Adipose tissue (tissue), 3 donors: ENCODE measurements around the gene SDHAF4. TPM values are rescaled to one million over a fixed set of nuclear protein-coding genes. Genes with fewer than 3 reads are reported as not detected.
"Not testable (repeated sequence)": the region's sequence is repeated elsewhere in the genome, so short reads cannot be mapped to it uniquely, and the experiment has no call there.

Source experiments
- H3K27ac ChIP-seq: one replicate; pipeline ENCODE4 v1.5.1; 2013; ENCODE audit warnings: low read depth, low read length
- WGBS, 3 donors: extraction: QIAGEN DNeasy Blood & Tissue Kit; methylation state at CpG; one replicate each; pipeline ENCODE4 v1.1.7; 2013; 5-methylcytosine and 5-hydroxymethylcytosine counted together
- polyA plus RNA-seq, 3 donors: library from polyadenylated mRNA; stranded (reverse); fragments of 200-250 nt; gene quantifications; one replicate each; pipeline ENCODE4 v1.2.3, GENCODE V29; 2013
- donor health status: healthy with polysubstance abuse.
- donor health status: Bipolar disorder and iron deficiency.
- donor health status: healthy.

Gene SDHAF4
- polyA plus RNA-seq, 3 donors = 3.5 to 14.1 (median 8.4) TPM

GRCh38 chr6:70575899-70576495 is 9.3 kb downstream of the SDHAF4 start:
- 32 to 73% (median 65%) methylated on average over 7 of the region's 7 CpGs for WGBS, 3 donors
- H3K27ac ChIP-seq = no peak overlapping the region

- 92 to 96% (median 95%) methylated on average over 1 of the region's 1 CpG for WGBS, 3 donors
Measured at GRCh38 chr6:70586114-70586513, 19.4 kb downstream of the SDHAF4 start.

GRCh38 chr6:70590400-70590799 is 23.7 kb downstream of the SDHAF4 start:
- H3K27ac ChIP-seq = no peak overlapping the region

More at GRCh38 chr6:70586114-70586513, 19.4 kb downstream of the SDHAF4 start:
- H3K27ac ChIP-seq = no peak overlapping the region

GRCh38 chr6:70592391-70593117 is 25.8 kb downstream of the SDHAF4 start:
- H3K27ac ChIP-seq = no peak overlapping the region
- 69 to 74% (median 69%) methylated on average over 5 of the region's 5 CpGs for WGBS, 3 donors

- 92 to 95% (median 94%) methylated on average over 3 of the region's 3 CpGs for WGBS, 3 donors
- H3K27ac ChIP-seq = no peak overlapping the region
Measured at GRCh38 chr6:70593118-70593486, 26.4 kb downstream of the SDHAF4 start.

GRCh38 chr6:70599187-70599586 is 32.5 kb downstream of the SDHAF4 start:
- WGBS, 3 donors = 62 to 82% (median 79%) methylated on average over 4 of the region's 4 CpGs
- H3K27ac ChIP-seq = no peak overlapping the region

GRCh38 chr6:70601014-70601413 is 34.3 kb downstream of the SDHAF4 start:
- WGBS, 3 donors = 62 to 78% (median 64%) methylated on average over 3 of the region's 3 CpGs
- no peak overlapping the region for H3K27ac ChIP-seq

GRCh38 chr6:70604254-70604653 is 37.5 kb downstream of the SDHAF4 start:
- no peak overlapping the region for H3K27ac ChIP-seq
- 93 to 94% (median 93%) methylated on average over 6 of the region's 6 CpGs for WGBS, 3 donors

GRCh38 chr6:70607371-70607770 is 40.6 kb downstream of the SDHAF4 start:
- WGBS, 3 donors = 62 to 81% (median 65%) methylated on average over 2 of the region's 2 CpGs
- not testable (repeated sequence) for H3K27ac ChIP-seq

- H3K27ac ChIP-seq = not testable (repeated sequence)
- 90 to 93% (median 92%) methylated on average over 13 of the region's 13 CpGs for WGBS, 3 donors
Measured at GRCh38 chr6:70609181-70609580, 42.5 kb downstream of the SDHAF4 start.

GRCh38 chr6:70616728-70617260 is 50.1 kb downstream of the SDHAF4 start:
- WGBS, 3 donors = 67 to 74% (median 71%) methylated on average over 3 of the region's 3 CpGs
- H3K27ac ChIP-seq = no peak overlapping the region

- WGBS, 3 donors = 67 to 98% (median 91%) methylated on average over 1 of the region's 1 CpG
- no peak overlapping the region for H3K27ac ChIP-seq
Measured at GRCh38 chr6:70620746-70621145, 54.0 kb downstream of the SDHAF4 start.

GRCh38 chr6:70622461-70622860 is 55.7 kb downstream of the SDHAF4 start:
- no peak overlapping the region for H3K27ac ChIP-seq
- 75 to 80% (median 76%) methylated on average over 1 of the region's 1 CpG for WGBS, 3 donors

GRCh38 chr6:70625436-70625835 is 58.7 kb downstream of the SDHAF4 start:
- H3K27ac ChIP-seq = no peak overlapping the region

- no peak overlapping the region for H3K27ac ChIP-seq
- WGBS, 3 donors = 95 to 96% (median 96%) methylated on average over 34 to 36 of the region's 36 CpGs
Measured at GRCh38 chr6:70627500-70628254, 60.9 kb downstream of the SDHAF4 start.

GRCh38 chr6:70629929-70630328 is 63.2 kb downstream of the SDHAF4 start:
- 58 to 74% (median 68%) methylated on average over 1 of the region's 1 CpG for WGBS, 3 donors
- no peak overlapping the region for H3K27ac ChIP-seq

- H3K27ac ChIP-seq = no peak overlapping the region
- 67 to 87% (median 70%) methylated on average over 2 of the region's 2 CpGs for WGBS, 3 donors
Measured at GRCh38 chr6:70633870-70634269, 67.1 kb downstream of the SDHAF4 start.

- whole genome bisulfite sequencing, 3 donors = 90 to 93% (median 91%) methylated on average over 4 to 8 of the region's 8 CpGs
- H3K27ac ChIP-seq = no peak overlapping the region
Measured at GRCh38 chr6:70636596-70636995, 69.9 kb downstream of the SDHAF4 start.

GRCh38 chr6:70638468-70638867 is 71.7 kb downstream of the SDHAF4 start:
- H3K27ac ChIP-seq = no peak overlapping the region
- WGBS, 3 donors = 90 to 100% (median 100%) methylated on average over 1 of the region's 1 CpG
